ENCODE data around the gene SCAP.

Gene SCAP

DNA sequence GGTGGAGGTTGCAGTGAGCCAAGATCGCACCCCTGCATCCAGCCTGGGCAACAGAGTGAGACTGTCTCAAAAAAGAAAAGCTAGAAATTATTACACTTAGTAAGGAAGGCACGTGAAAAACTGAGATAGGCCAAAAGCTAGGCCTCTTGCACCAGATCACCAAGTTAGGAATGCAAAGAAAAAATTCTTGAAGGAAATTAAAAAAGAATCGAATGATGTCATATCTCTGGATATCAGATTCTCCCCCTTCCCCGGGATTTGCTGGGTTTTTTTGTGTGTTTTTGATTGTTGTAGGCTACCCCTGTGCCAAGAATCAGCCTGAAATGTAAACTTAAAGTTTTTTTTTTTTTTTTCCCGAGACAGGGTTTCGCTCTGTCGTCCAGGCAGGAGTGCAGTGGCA, 77.5 kb downstream of the SCAP start:
- TF ChIP-seq, protein P1, sequence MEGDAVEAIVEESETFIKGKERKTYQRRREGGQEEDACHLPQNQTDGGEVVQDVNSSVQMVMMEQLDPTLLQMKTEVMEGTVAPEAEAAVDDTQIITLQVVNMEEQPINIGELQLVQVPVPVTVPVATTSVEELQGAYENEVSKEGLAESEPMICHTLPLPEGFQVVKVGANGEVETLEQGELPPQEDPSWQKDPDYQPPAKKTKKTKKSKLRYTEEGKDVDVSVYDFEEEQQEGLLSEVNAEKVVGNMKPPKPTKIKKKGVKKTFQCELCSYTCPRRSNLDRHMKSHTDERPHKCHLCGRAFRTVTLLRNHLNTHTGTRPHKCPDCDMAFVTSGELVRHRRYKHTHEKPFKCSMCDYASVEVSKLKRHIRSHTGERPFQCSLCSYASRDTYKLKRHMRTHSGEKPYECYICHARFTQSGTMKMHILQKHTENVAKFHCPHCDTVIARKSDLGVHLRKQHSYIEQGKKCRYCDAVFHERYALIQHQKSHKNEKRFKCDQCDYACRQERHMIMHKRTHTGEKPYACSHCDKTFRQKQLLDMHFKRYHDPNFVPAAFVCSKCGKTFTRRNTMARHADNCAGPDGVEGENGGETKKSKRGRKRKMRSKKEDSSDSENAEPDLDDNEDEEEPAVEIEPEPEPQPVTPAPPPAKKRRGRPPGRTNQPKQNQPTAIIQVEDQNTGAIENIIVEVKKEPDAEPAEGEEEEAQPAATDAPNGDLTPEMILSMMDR (IDR thresholded peaks at IDR 0.05), result no peak
- Histone ChIP-seq H3K4me3 (ENCODE audit: low read depth in 1 of 2, low read length in 1 of 2) (no peak overlapping the region), H3K27ac (no peak overlapping the region), H3K9me3 (no peaks in the 10 kb centered on the region), H3K27me3 (no peaks in the 10 kb centered on the region), H3K36me3 (peaks cover 30% of the 10 kb centered on the region), H3K4me1 (ENCODE audit: control insufficient read depth in 1 of 2, insufficient read depth in 1 of 2, low read depth in 1 of 2, low read length in 1 of 2) (no peaks in the 10 kb centered on the region)

- no peaks in the 10 kb centered on the region for H3K27me3 ChIP-seq
- TF ChIP-seq, protein P1 (IDR thresholded peaks at IDR 0.05), result no peak
- H3K4me3 ChIP-seq (ENCODE audit: low read depth in 1 of 2, low read length in 1 of 2), result no peak overlapping the region
- H3K9me3 ChIP-seq, result no peaks in the 10 kb centered on the region
- no peaks in the 10 kb centered on the region for H3K4me1 ChIP-seq (ENCODE audit: control insufficient read depth in 1 of 2, insufficient read depth in 1 of 2, low read depth in 1 of 2, low read length in 1 of 2)
- H3K27ac ChIP-seq, result no peak overlapping the region
- peaks cover 26% of the 10 kb centered on the region for H3K36me3 ChIP-seq
Measured at GRCh38 chr3:47394881-47395280, 80.9 kb downstream of the SCAP start.

GRCh38 chr3:47394140-47394870, 81.4 kb downstream of the SCAP start:
- Histone ChIP-seq H3K4me1 (ENCODE audit: control insufficient read depth in 1 of 2, insufficient read depth in 1 of 2, low read depth in 1 of 2, low read length in 1 of 2) (no peaks in the 10 kb centered on the region), H3K36me3 (peaks cover 20% of the 10 kb centered on the region), H3K27me3 (no peaks in the 10 kb centered on the region), H3K27ac (no peak overlapping the region), H3K9me3 (no peaks in the 10 kb centered on the region), H3K4me3 (ENCODE audit: low read depth in 1 of 2, low read length in 1 of 2) (no peak overlapping the region)
- TF ChIP-seq, protein P1 (IDR thresholded peaks at IDR 0.05), result no peak

DNA sequence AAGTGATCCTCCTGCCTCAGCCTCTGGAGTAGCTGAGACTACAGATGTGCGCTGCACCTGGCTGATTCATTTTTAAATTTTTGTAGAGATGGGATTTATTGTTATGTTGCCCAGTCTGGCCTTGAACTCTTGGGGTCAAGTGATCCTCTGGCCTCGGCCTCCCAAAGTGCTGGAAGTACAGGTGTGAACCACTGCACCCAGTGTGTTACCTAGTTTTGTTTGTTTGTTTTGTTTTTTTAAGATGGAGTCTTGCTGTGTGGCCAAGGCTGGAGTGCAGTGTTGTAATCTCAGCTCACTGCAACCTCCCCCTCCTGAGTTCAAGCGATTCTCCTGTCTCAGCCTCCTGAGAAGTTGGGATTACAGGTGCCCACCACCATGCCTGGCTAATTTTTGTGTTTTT, 82.8 kb downstream of the SCAP start:
- no peaks in the 10 kb centered on the region for H3K9me3 ChIP-seq
- no peaks in the 10 kb centered on the region for H3K4me1 ChIP-seq (ENCODE audit: control insufficient read depth in 1 of 2, insufficient read depth in 1 of 2, low read depth in 1 of 2, low read length in 1 of 2)
- TF ChIP-seq, protein P1 (IDR thresholded peaks at IDR 0.05), result no peak
- H3K27ac ChIP-seq, result no peak overlapping the region
- H3K27me3 ChIP-seq, result no peaks in the 10 kb centered on the region
- peaks cover 19% of the 10 kb centered on the region for H3K36me3 ChIP-seq
- no peak overlapping the region for H3K4me3 ChIP-seq (ENCODE audit: low read depth in 1 of 2, low read length in 1 of 2)

DNA sequence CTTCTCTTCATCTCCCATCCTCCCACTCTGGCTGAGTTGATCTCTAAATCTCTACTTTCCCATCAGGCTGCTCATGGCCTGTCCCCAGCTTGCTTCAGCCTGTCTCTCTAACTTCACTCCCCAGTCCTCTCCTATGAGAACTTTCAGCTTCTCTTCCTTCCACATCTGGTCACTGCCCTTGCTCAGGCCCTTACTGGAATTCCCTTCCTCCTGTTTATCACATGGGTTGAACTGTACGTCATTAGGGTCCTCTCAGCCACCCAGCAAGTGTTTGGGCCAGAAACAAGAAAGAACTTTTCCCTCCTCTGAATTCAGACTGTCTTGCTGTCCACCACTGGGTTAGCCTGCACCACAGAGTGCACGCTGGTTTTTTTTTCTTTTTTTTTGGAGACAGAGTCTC, 89.9 kb downstream of the SCAP start:
- peaks cover 11% of the 10 kb centered on the region for H3K36me3 ChIP-seq

More for the DNA sequence above, 89.9 kb downstream of the SCAP start:
- Histone ChIP-seq H3K9me3 (no peaks in the 10 kb centered on the region), H3K27ac (no peak overlapping the region), H3K4me1 (ENCODE audit: control insufficient read depth in 1 of 2, insufficient read depth in 1 of 2, low read depth in 1 of 2, low read length in 1 of 2) (peaks cover 12% of the 10 kb centered on the region in 2 experiments), H3K4me3 (ENCODE audit: low read depth in 1 of 2, low read length in 1 of 2) (no peak overlapping the region), H3K27me3 (no peaks in the 10 kb centered on the region)
- TF ChIP-seq, protein P1 (IDR thresholded peaks at IDR 0.05), result no peak

All from neutrophil (primary cell).